ENCODE data around the gene ESR1. TPM values are rescaled to one million over a fixed set of nuclear protein-coding genes. Genes with fewer than 3 reads are reported as not detected.
A peak's percentile ranks its signal among the peaks of the same experiment; 100 is the strongest.

The ESR1 gene
- total RNA-seq, 1 experiment from 2014 or later, result 0.03 TPM

DNA sequence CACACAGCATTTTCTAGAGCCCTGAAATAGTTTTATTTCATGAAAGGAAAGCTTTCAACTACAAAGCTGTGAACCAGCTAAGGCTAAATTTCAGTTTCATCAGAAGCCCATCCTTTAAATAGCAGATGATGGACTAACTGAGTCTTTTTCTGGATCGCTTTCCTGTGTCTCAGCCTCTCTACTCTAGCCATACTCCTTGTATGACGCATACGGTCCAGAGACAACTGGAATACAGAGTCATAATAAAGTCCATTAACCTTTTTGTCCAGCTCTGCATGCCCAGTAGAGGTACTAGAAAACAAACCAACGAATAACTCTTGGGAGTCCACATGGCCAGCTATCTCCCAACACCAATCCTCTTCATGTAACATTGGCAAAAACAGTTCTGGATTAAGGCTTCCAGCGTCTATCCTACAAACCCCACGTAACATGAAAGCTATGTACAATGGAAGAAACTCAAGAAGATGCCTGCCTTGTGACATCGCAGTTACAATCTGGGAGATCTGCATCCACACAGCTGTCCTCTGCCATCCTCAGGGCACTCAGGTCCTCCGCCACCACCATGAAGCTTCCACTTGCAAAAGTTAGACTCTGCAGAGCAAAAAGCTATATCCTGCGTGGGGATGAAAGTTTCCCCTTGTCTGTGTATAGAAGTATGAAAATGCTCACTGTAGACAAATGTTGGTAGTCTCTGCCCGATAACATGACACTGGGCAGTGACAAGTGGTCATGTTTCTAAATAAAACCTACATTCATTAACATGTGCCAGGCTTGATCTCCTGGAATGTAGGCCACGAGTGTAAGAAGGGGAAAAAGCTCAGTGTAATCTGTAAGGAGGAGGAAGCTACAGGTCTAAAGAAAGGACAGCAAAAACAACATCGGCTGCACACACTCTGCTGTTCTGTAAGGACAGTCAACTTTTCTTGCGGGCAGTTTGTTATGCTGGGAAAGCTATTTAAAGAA lies 360.4 kb downstream of the ESR1 start:
- no peak for DNase-seq (ENCODE audit: low read depth)

DNA sequence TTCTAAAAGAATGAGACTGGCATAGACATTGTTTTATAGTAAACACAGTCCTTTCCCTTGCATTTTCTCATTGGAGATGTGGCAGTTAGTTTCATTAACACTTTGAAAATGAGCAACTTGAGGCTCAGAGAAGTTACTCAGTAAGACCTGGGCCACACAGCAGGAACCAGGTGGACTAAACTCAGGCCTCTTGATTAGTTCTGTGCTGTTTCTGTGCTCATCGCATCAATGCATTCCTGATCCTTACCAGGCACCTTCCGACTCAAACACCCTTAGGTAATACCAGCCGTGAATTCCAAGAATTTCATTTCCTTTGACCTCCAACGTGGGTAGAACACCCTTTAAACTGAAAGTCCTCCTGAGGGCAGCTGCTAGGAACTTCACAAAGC lies 362.8 kb downstream of the ESR1 start:
- DNase-seq (ENCODE audit: low read depth), result no peak

DNA sequence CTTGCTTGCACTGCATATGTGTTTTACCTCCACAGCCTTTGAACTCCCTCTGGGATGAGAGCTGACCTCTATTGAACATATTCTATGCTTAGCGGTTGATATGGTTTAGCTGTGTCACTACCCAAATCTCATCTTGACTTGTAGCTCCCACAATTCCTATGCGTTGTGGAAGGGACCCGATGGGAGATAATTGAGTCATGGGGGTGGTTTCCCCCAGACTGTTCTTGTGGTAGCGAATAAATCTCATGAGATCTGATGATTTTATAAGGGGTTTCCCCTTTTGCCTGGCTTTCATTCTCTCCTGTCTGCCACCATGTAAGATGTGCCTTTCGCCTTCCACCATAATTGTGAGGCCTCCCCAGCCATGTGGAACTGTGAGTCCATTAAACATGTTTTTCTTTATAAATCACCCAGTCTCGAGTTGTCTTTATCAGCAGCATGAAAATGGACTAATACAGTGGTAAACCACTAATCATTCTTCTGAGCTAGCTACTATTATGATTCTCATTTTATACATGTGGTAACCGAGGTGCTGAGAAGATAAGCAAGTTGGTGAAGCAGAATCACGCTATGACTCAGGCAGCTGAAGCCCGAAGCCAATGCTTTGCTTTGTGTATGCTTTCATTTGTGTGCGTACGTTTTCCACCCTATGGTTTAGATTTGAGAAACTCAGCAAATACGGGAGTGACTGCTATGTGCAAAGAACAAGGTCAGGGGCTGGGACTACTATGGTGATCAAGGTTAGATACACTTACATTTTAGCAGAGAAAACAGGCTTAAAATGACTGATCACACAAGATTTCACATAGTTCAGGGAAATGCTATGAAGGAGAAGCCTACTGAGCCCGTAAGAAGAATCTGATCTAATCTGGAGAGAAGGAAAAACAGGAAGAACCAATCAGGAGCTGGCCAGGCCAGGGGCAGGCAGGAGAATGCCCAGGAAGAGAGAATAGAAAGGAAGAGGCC lies 363.5 kb downstream of the ESR1 start:
- DNase-seq (ENCODE audit: low read depth), result peak; percentile 10

DNA sequence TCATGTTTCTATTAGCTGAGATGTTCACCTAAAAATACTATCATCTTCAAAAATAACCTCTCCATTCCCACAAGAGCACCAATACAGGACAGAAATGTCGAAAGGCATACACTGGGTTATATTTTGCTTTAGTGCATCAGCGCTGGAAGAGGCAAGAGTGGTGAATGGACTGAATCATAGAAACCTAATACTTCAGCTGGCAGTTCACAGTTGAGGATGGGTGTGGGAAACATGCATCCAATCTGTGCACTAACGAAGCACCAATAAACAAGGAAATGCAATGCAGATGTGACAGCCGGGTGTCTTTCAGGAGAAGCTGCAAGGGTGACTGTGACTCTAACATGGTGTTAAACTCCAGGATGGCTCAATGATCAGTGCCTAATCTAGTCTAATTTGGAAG lies 365.8 kb downstream of the ESR1 start:
- no peak for DNase-seq (ENCODE audit: low read depth)

DNA sequence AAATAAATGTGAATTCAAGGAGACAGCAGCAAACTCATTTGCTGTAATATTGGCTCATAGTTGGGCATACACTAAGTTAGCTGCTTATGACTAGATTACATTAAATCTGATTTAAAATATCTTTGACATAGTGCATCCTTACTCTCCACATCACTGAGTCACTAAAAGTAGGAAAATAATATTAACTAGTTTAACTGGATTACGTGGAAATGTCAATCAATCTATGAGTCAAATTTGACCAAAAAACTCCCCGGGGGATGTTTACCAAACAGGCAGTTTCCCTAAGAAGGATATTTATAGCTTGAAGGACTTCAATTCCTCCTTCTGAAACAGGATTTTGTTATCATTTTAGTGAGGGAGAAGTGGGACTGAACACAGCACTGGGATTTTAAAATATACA lies 366.5 kb downstream of the ESR1 start:
- DNase-seq (ENCODE audit: low read depth), result no peak

DNA sequence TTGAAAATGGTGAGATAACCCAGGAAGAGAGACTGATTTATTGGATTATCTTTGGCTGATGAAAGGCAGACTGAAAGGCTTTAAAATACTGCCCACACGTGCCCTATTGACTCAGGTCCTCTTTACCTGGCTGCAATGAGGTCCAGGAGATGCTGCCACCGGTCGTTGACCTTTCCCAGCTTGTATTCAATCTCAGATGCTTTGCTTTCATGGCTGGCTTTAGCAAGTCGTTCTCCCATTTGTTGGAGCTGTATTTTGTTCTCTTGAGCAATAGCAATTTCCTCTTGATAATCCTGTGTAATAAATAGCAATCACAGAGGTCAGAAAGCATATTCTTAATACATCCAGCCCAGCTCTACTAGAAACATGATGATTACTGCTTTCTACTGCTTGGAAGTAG lies 368.8 kb downstream of the ESR1 start:
- DNase-seq (ENCODE audit: low read depth), result no peak

All from HT1080 (cell line).